GM23338 (cell line): Measurements from ENCODE around the gene NDUFS5. TPM values are rescaled to one million over a fixed set of nuclear protein-coding genes. Genes with fewer than 3 reads are reported as not detected.

Source experiments
- ATAC-seq: fragments of 200-7000 bp; cut with Tn5 transposase; 3 replicates; pipeline ENCODE4 v1.9.1; 2020
- DNase-seq: peaks from one replicate; pipeline ENCODE4 v3.0.0-alpha.2; 2015; ENCODE audit warnings: low spot score
- H2AFZ ChIP-seq: fragments of 200-600 bp; sonication (generic); 2 replicates; pipeline ENCODE4 v1.8.0; 2016; ENCODE audit warnings: antibody characterized with exemption, mild to moderate bottlenecking, moderate library complexity
- H3F3A ChIP-seq: fragments of 200-600 bp; sonication (generic); replicated peaks from 2 replicates; pipeline ENCODE4 v1.8.0; 2017; ENCODE audit warnings: antibody characterized with exemption, mixed run types, low read depth
- H3K27ac ChIP-seq: fragments of 200-600 bp; sonication (generic); 2 replicates; pipeline ENCODE4 v1.6.1; 2016; ENCODE audit warnings: low read depth
- H3K27me3 ChIP-seq: fragments of 200-600 bp; sonication (generic); 2 replicates; pipeline ENCODE4 v1.8.0; 2016; ENCODE audit warnings: mild to moderate bottlenecking, mixed run types, moderate library complexity; ENCODE audit not compliant: insufficient read depth
- H3K36me3 ChIP-seq: fragments of 200-600 bp; sonication (generic); 2 replicates; pipeline ENCODE4 v1.8.0; 2016; ENCODE audit warnings: mild to moderate bottlenecking; ENCODE audit not compliant: insufficient read depth
- H3K4me1 ChIP-seq: fragments of 200-600 bp; sonication (generic); 2 replicates; pipeline ENCODE4 v1.8.0; 2016; ENCODE audit warnings: mild to moderate bottlenecking, moderate library complexity; ENCODE audit not compliant: insufficient read depth
- H3K4me2 ChIP-seq: fragments of 200-600 bp; sonication (generic); 2 replicates; pipeline ENCODE4 v1.7.1; 2017; ENCODE audit warnings: mixed run types
- H3K4me3 ChIP-seq: fragments of 200-600 bp; sonication (generic); 2 replicates; pipeline ENCODE4 v1.6.1; 2016; ENCODE audit warnings: mixed run types
- H3K79me2 ChIP-seq: fragments of 200-600 bp; sonication (generic); replicated peaks from 2 replicates; pipeline ENCODE4 v1.8.0; 2017; ENCODE audit warnings: mild to moderate bottlenecking; ENCODE audit not compliant: insufficient read depth
- H3K9me2 ChIP-seq: fragments of 200-600 bp; sonication (generic); 2 replicates; pipeline ENCODE4 v1.8.0; 2017; ENCODE audit not compliant: insufficient read depth
- H4K20me1 ChIP-seq: fragments of 200-600 bp; sonication (generic); replicated peaks from 2 replicates; pipeline ENCODE4 v1.8.0; 2017; ENCODE audit warnings: mild to moderate bottlenecking; ENCODE audit not compliant: insufficient read depth
- H3K27ac Mint-ChIP-seq: 2 replicates; pipeline ENCODE4 v1.8.0; 2020; ENCODE audit warnings: inconsistent platforms, mild to moderate bottlenecking, moderate library complexity, mixed read lengths
- H3K27me3 Mint-ChIP-seq: 3 replicates; pipeline ENCODE4 v1.8.0; 2022; ENCODE audit warnings: low read depth, mild to moderate bottlenecking, moderate library complexity, mixed read lengths, inconsistent platforms; ENCODE audit not compliant: insufficient read depth, poor library complexity
- H3K36me3 Mint-ChIP-seq: 3 replicates; pipeline ENCODE4 v1.8.0; 2021; ENCODE audit warnings: low read depth, mild to moderate bottlenecking, inconsistent platforms, moderate library complexity, mixed read lengths
- H3K4me1 Mint-ChIP-seq: 3 replicates; pipeline ENCODE4 v1.8.0; 2020; ENCODE audit warnings: mild to moderate bottlenecking, inconsistent platforms, mixed read lengths
- H3K4me3 Mint-ChIP-seq: 3 replicates; pipeline ENCODE4 v1.8.0; 2021; ENCODE audit warnings: moderate library complexity, mild to moderate bottlenecking, inconsistent platforms, mixed read lengths
- H3K9me3 Mint-ChIP-seq: 3 replicates; pipeline ENCODE4 v1.8.0; 2020; ENCODE audit warnings: moderate library complexity, mild to moderate bottlenecking, inconsistent platforms, mixed read lengths
- EZH2 ChIP-seq: fragments of 200-600 bp; sonication (generic); IDR thresholded peaks from one replicate; pipeline ENCODE4 v1.8.0; 2017; ENCODE audit warnings: antibody characterized with exemption, mild to moderate bottlenecking, low read depth; ENCODE audit not compliant: unreplicated experiment
- EZH2phosphoT487 ChIP-seq: fragments of 200-600 bp; sonication (generic); IDR thresholded peaks from one replicate; pipeline ENCODE4 v1.8.1; 2018; ENCODE audit warnings: antibody characterized with exemption; ENCODE audit not compliant: unreplicated experiment
- JUNB ChIP-seq: IDR thresholded peaks from one replicate; pipeline ENCODE4 v1.6.1; 2016; ENCODE audit warnings: antibody characterized with exemption; ENCODE audit not compliant: unreplicated experiment
- POLR2AphosphoS5 ChIP-seq: IDR thresholded peaks from 2 replicates; pipeline ENCODE4 v1.6.1; 2016; ENCODE audit warnings: antibody characterized with exemption, low read depth
- REST ChIP-seq: IDR thresholded peaks from one replicate; pipeline ENCODE4 v1.6.1; 2018; ENCODE audit warnings: antibody characterized with exemption; ENCODE audit not compliant: unreplicated experiment
- ZNF114 ChIP-seq: fragments of 250-450 bp; sonication (Bioruptor Pico); IDR thresholded peaks from 2 replicates; pipeline ENCODE4 v1.5.0; 2020; ENCODE audit warnings: mild to moderate bottlenecking, moderate library complexity
- ZNF331 ChIP-seq: fragments of 250-450 bp; sonication (Bioruptor Pico); IDR thresholded peaks from 2 replicates; pipeline ENCODE4 v1.5.0; 2020; ENCODE audit warnings: low read depth, mild to moderate bottlenecking, moderate library complexity
- ZNF462 ChIP-seq: fragments of 250-450 bp; sonication (Bioruptor Pico); IDR thresholded peaks from 2 replicates; pipeline ENCODE4 v1.5.0; 2020; ENCODE audit warnings: mild to moderate bottlenecking, moderate library complexity
- polyA plus RNA-seq: library from polyadenylated mRNA; unstranded; fragments of >200 nt; fragmentation: Nextera tagmentation; extraction: Ambion mirVana; gene quantifications from 2 replicates; pipeline ENCODE4 v1.2.1, GENCODE V29; 2016
- total RNA-seq: library from RNA; depleted of rRNA; stranded (reverse); fragments of >200 nt; shearing (Covaris generic); gene quantifications from 2 replicates; pipeline ENCODE4 v1.2.3, GENCODE V29; 2014

The NDUFS5 gene
- total and polyA plus RNA-seq, 2 experiments from 2014 or later = 532 to 2,534 TPM

GRCh38 chr1:39021426-39021825 lies 4.7 kb upstream of the NDUFS5 start:
- Mint-ChIP-seq H3K36me3 (0 out of 3 replicates have a peak, but pooled peaks cover under 1% of the 10 kb centered on the region), H3K27me3 (peaks cover 5% of the 10 kb centered on the region), H3K4me1 (peaks cover 25% of the 10 kb centered on the region), H3K4me3 (no peak overlapping the region), H3K9me3 (peaks cover 7% of the 10 kb centered on the region; the same call in 1 of the 3 replicates), H3K27ac (no peak overlapping the region)
- Histone ChIP-seq H3K27me3 (no peaks in the 10 kb centered on the region), H3K36me3 (no peaks in the 10 kb centered on the region), H3K27ac (no peak overlapping the region), H3K4me3 (no peak overlapping the region), H3K9me2 (no peaks in the 10 kb centered on the region), H3K4me1 (peaks cover 12% of the 10 kb centered on the region), H2AFZ (no peak overlapping the region), H3K79me2 (peaks cover 1% of the 10 kb centered on the region), H4K20me1 (no peaks in the 10 kb centered on the region), H3F3A (peaks cover 15% of the 10 kb centered on the region), H3K4me2 (no peak overlapping the region)
- ATAC-seq (no peak), DNase-seq (no peak)
- no peak for TF ChIP-seq EZH2phosphoT487
- TF ChIP-seq ZNF331 = no peak
- TF ChIP-seq JUNB = no peak
- TF ChIP-seq ZNF462 (CRISPR knock-in tag) = no peak
- TF ChIP-seq REST = no peak
- TF ChIP-seq EZH2 = no peak
- no peak for TF ChIP-seq POLR2AphosphoS5
- no peak for TF ChIP-seq ZNF114 (CRISPR knock-in tag)
